CD4-positive, CD25-positive, alpha-beta regulatory T cell (primary cell): ENCODE measurements around the gene STK33. TPM values are rescaled to one million over a fixed set of nuclear protein-coding genes. Genes with fewer than 3 reads are reported as not detected.

Source experiments
- ATAC-seq, 2 donors: fragments of 150-1000 bp; cut with Tn5 transposase; one replicate each; pipeline ENCODE4 v1.10.0; 2021; ENCODE audit warnings: low read depth in 2 of 2, moderate number of reproducible peaks in 2 of 2, moderate library complexity in 1 of 2
- DNase-seq, 3 donors: peaks; one replicate each; pipeline versions ENCODE4 v3.0.0 to v3.0.0-alpha.2; 2012 to 2022; ENCODE audit warnings: mixed read lengths in 1 of 3
- H3K27ac ChIP-seq: one replicate; pipeline ENCODE4 v1.7.0; 2013; ENCODE audit warnings: mild to moderate bottlenecking, low read length; ENCODE audit not compliant: insufficient read depth, poor library complexity, severe bottlenecking
- H3K27me3 ChIP-seq: one replicate; pipeline ENCODE4 v1.7.0; 2013; ENCODE audit warnings: low read length; ENCODE audit not compliant: control insufficient read depth, insufficient read depth
- H3K36me3 ChIP-seq: one replicate; pipeline ENCODE4 v1.7.0; 2013; ENCODE audit warnings: mild to moderate bottlenecking, low read length, moderate library complexity; ENCODE audit not compliant: control insufficient read depth, insufficient read depth
- H3K4me1 ChIP-seq: 2 replicates; pipeline ENCODE4 v1.7.0; 2013; ENCODE audit warnings: mild to moderate bottlenecking, low read length; ENCODE audit not compliant: insufficient read depth, control insufficient read depth, poor library complexity, severe bottlenecking
- H3K4me3 ChIP-seq: one replicate; pipeline ENCODE4 v1.7.0; 2013; ENCODE audit warnings: low read depth, mild to moderate bottlenecking, low read length, moderate library complexity
- H3K9me3 ChIP-seq, 2 experiments: 1 replicate in 1 of 2; 2 replicates in 1 of 2; pipeline ENCODE4 v1.7.0; 2013; ENCODE audit warnings: low read length in 2 of 2, mild to moderate bottlenecking in 1 of 2, moderate library complexity in 1 of 2; ENCODE audit not compliant: control insufficient read depth in 2 of 2
- H3K27ac Mint-ChIP-seq, 3 donors: one replicate each; pipeline ENCODE4 v1.8.0; 2020 to 2022; ENCODE audit warnings: mild to moderate bottlenecking in 3 of 3, mixed read lengths in 3 of 3, moderate library complexity in 2 of 3
- H3K27me3 Mint-ChIP-seq: one replicate; pipeline ENCODE4 v1.8.0; 2022; ENCODE audit warnings: mild to moderate bottlenecking, mixed read lengths
- H3K36me3 Mint-ChIP-seq: one replicate; pipeline ENCODE4 v1.8.0; 2020; ENCODE audit warnings: mixed read lengths
- H3K4me1 Mint-ChIP-seq, 4 donors: one replicate each; pipeline ENCODE4 v1.8.0; 2020 to 2022; ENCODE audit warnings: mixed read lengths in 4 of 4, mild to moderate bottlenecking in 1 of 4
- H3K4me3 Mint-ChIP-seq, 4 donors: one replicate each; pipeline ENCODE4 v1.8.0; 2020 to 2022; ENCODE audit warnings: mild to moderate bottlenecking in 4 of 4, mixed read lengths in 4 of 4, moderate library complexity in 3 of 4
- H3K9me3 Mint-ChIP-seq, 7 donors: one replicate each; pipeline ENCODE4 v1.8.0; 2020 to 2022; ENCODE audit warnings: mixed read lengths in 7 of 7, mild to moderate bottlenecking in 3 of 7, moderate library complexity in 2 of 7
- polyA plus RNA-seq, 4 donors: library from polyadenylated mRNA; unstranded; fragments of 300-500 nt; fragmentation: Illumina TruSeq; gene quantifications; one replicate each; pipeline ENCODE4 v1.2.3, GENCODE V29; 2021
- total RNA-seq: library from RNA; stranded (reverse); gene quantifications from one replicate; pipeline ENCODE4 v1.2.3, GENCODE V29; 2022

Gene STK33
- total and polyA plus RNA-seq, 5 donors from 2014 or later, result 0.44 to 0.49 TPM; not detected in 3

DNA sequence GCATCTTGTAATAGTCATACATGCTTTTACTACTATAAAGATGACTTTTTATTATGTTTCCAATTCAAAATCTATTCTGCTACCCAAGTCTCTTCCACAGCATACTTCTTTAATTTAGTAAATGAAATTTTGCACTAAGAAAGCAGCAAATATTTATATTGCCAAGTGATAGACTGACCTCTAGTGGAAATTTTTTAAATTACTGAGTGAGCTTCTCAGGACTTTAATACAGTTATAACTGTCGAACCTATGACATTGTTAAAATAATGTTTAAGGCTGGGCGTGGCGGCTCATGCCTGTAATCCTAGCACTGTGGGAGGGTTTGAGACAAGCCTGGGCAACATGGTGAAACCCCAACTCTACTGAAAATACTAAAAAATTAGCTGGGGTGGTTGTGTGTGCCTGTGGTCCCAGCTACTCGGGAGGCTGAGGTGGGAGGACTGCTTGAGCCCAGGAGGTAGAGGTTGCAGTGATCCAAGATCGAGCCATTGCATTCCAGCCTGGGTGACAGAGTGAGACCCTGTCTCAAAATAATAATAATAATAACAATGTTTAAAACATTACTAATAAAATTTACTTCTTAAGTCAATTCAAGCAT, 27.3 kb downstream of the STK33 start:
- H3K9me3 ChIP-seq, result no peaks in the 10 kb centered on the region
- Mint-ChIP-seq H3K9me3 (peaks cover 0 to 1% (median 0%) of the 10 kb centered on the region in 7 donors), H3K27ac (no peak overlapping the region), H3K4me3 (no peak overlapping the region), H3K36me3 (no peaks in the 10 kb centered on the region), H3K4me1 (no peaks in the 10 kb centered on the region), H3K27me3 (peaks cover 46% of the 10 kb centered on the region)
- H3K27ac ChIP-seq, result no peak overlapping the region
- ATAC-seq, result no peak
- no peak overlapping the region for H3K4me3 ChIP-seq
- peaks cover 19% of the 10 kb centered on the region for H3K27me3 ChIP-seq
- H3K36me3 ChIP-seq, result no peaks in the 10 kb centered on the region
- DNase-seq, result peak in 2 of 3 donors; percentile 14 to 48
- H3K4me1 ChIP-seq, result no peaks in the 10 kb centered on the region

DNA sequence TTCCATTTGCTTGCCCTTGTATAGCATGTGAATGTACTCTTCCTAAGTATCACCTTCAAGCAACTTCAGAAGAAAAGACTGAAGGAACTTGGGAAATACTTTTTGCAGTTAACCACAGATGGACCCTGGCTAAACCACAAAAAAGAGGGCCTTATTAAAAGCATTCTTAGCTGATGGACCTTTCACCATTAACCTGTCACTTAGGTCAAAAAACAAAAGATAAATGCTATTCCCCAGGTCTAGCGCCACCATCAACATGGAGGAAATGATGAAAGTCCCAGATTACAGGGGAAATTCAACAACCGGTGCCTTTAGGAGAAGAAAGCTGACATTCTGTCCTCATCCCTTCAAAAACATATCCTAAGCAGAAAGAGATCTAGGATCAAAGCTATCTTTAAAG, 29.5 kb downstream of the STK33 start:
- H3K4me3 ChIP-seq, result no peak overlapping the region
- Mint-ChIP-seq H3K4me1 (no peaks in the 10 kb centered on the region), H3K36me3 (no peaks in the 10 kb centered on the region), H3K9me3 (peaks cover 0 to 5% (median 0%) of the 10 kb centered on the region in 7 donors), H3K27ac (no peak overlapping the region), H3K27me3 (peaks cover 41% of the 10 kb centered on the region), H3K4me3 (no peak overlapping the region)
- H3K36me3 ChIP-seq, result no peaks in the 10 kb centered on the region
- no peak overlapping the region for H3K27ac ChIP-seq
- ATAC-seq (no peak), DNase-seq (no peak)
- H3K4me1 ChIP-seq, result no peaks in the 10 kb centered on the region
- no peaks in the 10 kb centered on the region for H3K9me3 ChIP-seq
- peaks cover 17% of the 10 kb centered on the region for H3K27me3 ChIP-seq

DNA sequence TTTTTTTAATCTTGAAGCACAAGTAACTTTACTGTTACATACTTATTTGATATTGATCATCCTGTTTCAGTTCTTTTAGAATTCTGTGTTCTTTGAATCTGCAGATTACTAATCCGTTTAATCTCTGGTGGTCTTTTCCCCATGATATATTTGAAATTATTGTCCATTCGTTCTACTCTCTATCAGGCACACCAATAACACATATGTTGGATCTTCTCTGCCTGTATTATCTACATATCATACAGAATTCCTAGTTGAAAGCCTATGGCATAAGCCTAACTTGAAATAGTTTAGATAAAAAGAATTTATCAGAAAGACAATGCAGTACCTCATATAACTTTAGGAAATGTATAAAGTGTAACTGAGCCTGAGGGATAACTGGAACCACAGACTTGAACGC, 32.6 kb downstream of the STK33 start:
- Histone ChIP-seq H3K4me3 (no peak overlapping the region), H3K9me3 (no peaks in the 10 kb centered on the region), H3K4me1 (no peaks in the 10 kb centered on the region), H3K27me3 (peaks cover 13% of the 10 kb centered on the region), H3K27ac (no peak overlapping the region), H3K36me3 (no peaks in the 10 kb centered on the region)
- Mint-ChIP-seq H3K27ac (no peak overlapping the region), H3K4me1 (no peaks in the 10 kb centered on the region), H3K27me3 (peaks cover 36% of the 10 kb centered on the region), H3K9me3 (peaks cover 0 to 5% (median 0%) of the 10 kb centered on the region in 7 donors), H3K36me3 (no peaks in the 10 kb centered on the region), H3K4me3 (no peak overlapping the region)
- DNase-seq (no peak), ATAC-seq (no peak)

DNA sequence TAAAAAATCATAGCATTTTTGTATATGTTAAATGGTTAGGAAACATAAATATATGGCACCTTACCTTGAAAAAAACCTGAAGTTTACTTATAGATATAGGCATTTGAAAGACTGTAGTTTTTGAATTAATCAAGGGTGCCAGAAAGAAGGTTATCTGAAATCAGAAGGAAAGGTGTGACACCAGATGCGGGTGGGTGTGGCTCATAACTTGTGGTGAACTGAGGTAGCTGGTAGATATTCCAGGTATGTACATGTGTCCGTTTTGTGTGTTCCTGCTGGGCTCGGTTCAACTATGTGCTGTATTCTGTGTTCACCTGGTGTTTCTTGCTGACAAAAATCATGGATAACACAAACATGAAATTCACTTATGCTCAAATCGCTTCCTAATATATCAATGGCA, 35.6 kb downstream of the STK33 start:
- no peak overlapping the region for H3K27ac Mint-ChIP-seq
- no peaks in the 10 kb centered on the region for H3K36me3 Mint-ChIP-seq
- H3K27me3 ChIP-seq, result peaks cover 8% of the 10 kb centered on the region
- H3K9me3 ChIP-seq, result no peaks in the 10 kb centered on the region
- H3K4me1 Mint-ChIP-seq, result no peaks in the 10 kb centered on the region
- H3K27me3 Mint-ChIP-seq, result peaks cover 11% of the 10 kb centered on the region
- no peak for DNase-seq
- H3K9me3 Mint-ChIP-seq, result peaks cover 0 to 5% (median 1%) of the 10 kb centered on the region in 7 donors
- H3K36me3 ChIP-seq, result no peaks in the 10 kb centered on the region
- no peak for ATAC-seq
- H3K27ac ChIP-seq, result no peak overlapping the region
- no peak overlapping the region for H3K4me3 ChIP-seq
- H3K4me3 Mint-ChIP-seq, result no peak overlapping the region
- H3K4me1 ChIP-seq, result no peaks in the 10 kb centered on the region

DNA sequence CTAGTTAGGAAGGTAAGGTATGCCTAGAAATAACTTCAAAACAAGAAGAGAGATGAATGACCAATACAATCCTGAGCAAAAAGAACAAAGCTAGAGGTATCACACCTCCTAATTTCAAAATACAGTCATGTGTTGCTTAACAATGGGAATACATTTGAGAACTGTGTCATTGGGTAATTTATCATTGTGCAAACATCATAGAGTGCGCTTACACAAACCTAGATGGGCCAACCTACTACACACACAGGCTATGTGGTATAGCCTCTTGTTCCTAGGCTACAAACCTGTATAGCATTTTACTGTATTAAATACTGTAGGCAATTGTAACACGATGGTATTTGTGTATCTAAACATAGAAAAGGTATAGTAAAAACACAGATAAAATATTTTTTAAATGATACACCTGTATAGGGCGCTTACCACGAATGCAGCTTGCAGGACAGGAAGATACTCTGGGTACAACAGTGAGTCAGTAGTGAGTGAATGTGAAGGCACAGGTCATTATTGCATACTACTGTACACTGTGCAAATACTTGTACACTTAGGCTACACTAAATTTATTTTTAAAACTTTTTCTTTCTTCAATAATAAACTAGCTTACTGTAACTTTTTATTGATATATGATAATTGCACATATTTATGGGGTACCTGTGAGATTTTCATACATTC, 48.2 kb downstream of the STK33 start:
- Mint-ChIP-seq H3K27ac (no peak overlapping the region), H3K27me3 (peaks cover 7% of the 10 kb centered on the region), H3K36me3 (no peaks in the 10 kb centered on the region), H3K4me3 (no peak overlapping the region), H3K9me3 (peaks cover 0 to 5% (median 2%) of the 10 kb centered on the region in 7 donors), H3K4me1 (no peaks in the 10 kb centered on the region)
- ATAC-seq, result no peak
- no peaks in the 10 kb centered on the region for H3K9me3 ChIP-seq
- no peaks in the 10 kb centered on the region for H3K4me1 ChIP-seq
- H3K4me3 ChIP-seq, result no peak overlapping the region
- no peaks in the 10 kb centered on the region for H3K27me3 ChIP-seq
- H3K36me3 ChIP-seq, result no peaks in the 10 kb centered on the region
- H3K27ac ChIP-seq, result no peak overlapping the region
- no peak for DNase-seq

DNA sequence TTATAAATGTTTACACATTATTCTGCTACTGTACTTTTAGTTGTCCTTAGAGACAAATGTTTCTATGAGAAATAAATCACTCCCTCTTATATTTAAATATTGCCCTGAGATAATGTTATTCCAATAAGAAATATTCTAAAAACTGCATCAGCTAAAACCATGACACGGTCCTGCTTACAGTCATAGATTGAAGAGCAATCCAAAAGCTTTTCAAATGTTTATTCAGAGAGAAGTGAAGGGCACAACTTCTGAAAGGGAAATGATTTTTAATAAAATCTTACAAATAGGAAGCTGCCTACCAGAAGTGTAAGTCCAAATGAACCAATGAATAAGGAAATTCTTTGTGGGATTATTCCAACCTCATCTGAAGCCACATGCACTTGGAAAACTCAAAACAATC, 49.2 kb downstream of the STK33 start:
- peaks cover 0 to 5% (median 2%) of the 10 kb centered on the region in 7 donors for H3K9me3 Mint-ChIP-seq
- no peaks in the 10 kb centered on the region for H3K36me3 Mint-ChIP-seq
- no peak overlapping the region for H3K4me3 ChIP-seq
- no peaks in the 10 kb centered on the region for H3K27me3 ChIP-seq
- H3K27ac ChIP-seq, result no peak overlapping the region
- H3K27me3 Mint-ChIP-seq, result peaks cover 4% of the 10 kb centered on the region
- no peaks in the 10 kb centered on the region for H3K36me3 ChIP-seq
- H3K4me3 Mint-ChIP-seq, result no peak overlapping the region
- no peak overlapping the region for H3K27ac Mint-ChIP-seq
- no peaks in the 10 kb centered on the region for H3K9me3 ChIP-seq
- ATAC-seq, result no peak
- H3K4me1 Mint-ChIP-seq, result no peaks in the 10 kb centered on the region
- DNase-seq, result no peak
- no peaks in the 10 kb centered on the region for H3K4me1 ChIP-seq

DNA sequence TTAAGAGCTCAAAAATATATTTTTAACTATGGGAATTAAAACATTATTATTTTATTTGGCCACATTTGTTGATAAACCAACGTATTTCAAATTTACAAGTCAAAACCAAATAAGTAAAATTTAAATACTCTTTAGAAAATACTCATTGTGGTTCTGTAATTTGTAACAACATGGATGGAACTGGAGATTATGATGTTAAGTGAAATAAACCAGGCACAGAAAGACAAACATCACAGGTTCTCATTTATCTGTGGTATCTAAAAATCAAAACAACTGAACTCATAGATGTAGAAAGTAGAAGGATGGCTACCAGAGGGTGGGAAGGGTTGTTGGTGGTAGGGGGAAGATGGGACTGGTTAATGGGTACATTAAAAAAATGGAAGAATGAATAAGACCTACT, 50.8 kb downstream of the STK33 start:
- no peaks in the 10 kb centered on the region for H3K27me3 ChIP-seq
- no peaks in the 10 kb centered on the region for H3K4me1 Mint-ChIP-seq
- no peak overlapping the region for H3K4me3 Mint-ChIP-seq
- no peaks in the 10 kb centered on the region for H3K4me1 ChIP-seq
- no peak overlapping the region for H3K27ac ChIP-seq
- ATAC-seq, result no peak
- H3K9me3 Mint-ChIP-seq, result peaks cover 0 to 4% (median 0%) of the 10 kb centered on the region in 7 donors
- H3K27ac Mint-ChIP-seq, result no peak overlapping the region
- no peak for DNase-seq
- no peaks in the 10 kb centered on the region for H3K36me3 Mint-ChIP-seq
- H3K4me3 ChIP-seq, result no peak overlapping the region
- no peaks in the 10 kb centered on the region for H3K9me3 ChIP-seq
- no peaks in the 10 kb centered on the region for H3K36me3 ChIP-seq
- H3K27me3 Mint-ChIP-seq, result peaks cover 4% of the 10 kb centered on the region

DNA sequence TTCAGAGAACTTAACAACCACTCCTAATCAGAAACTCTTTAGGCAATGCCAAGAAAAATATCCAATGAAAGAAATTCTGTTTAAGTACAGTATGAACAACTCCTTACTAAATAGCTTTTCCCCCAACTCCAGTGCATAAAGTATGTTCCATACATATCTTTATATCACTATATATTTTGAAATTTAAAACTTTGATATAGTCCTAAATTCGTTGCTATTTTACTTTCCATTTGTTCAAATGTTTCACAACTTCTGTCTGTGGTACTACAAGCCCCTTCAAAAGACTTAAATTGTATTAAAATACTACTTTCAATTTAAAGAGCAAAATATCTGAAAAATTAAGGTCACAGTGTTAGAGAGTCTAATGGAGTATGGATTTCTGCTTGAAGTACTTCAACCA, 52.6 kb downstream of the STK33 start:
- Mint-ChIP-seq H3K4me1 (no peaks in the 10 kb centered on the region), H3K9me3 (no peaks in the 10 kb centered on the region), H3K36me3 (no peaks in the 10 kb centered on the region), H3K27ac (no peak overlapping the region), H3K27me3 (no peaks in the 10 kb centered on the region), H3K4me3 (no peak overlapping the region)
- H3K27ac ChIP-seq, result no peak overlapping the region
- H3K4me1 ChIP-seq, result no peaks in the 10 kb centered on the region
- no peak overlapping the region for H3K4me3 ChIP-seq
- H3K36me3 ChIP-seq, result no peaks in the 10 kb centered on the region
- DNase-seq, result no peak
- ATAC-seq, result no peak
- no peaks in the 10 kb centered on the region for H3K27me3 ChIP-seq
- no peaks in the 10 kb centered on the region for H3K9me3 ChIP-seq
